ENCODE data around the gene UBE3B.

The UBE3B gene

DNA sequence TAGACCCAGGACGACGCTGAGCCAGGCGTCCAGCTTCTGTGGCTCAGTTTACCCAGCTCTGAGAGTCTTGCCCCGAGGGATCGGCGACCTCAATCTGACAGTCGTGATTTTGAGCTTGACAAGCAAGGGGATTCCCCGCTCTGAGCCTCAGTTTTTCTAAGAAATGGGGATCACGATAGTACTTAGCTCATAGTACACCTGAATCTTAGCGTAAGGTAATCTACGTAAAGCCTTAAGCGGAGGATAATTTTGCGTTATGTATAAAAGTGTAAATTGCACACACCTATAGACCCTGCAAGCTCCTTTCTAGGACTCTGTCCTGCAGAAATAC is 96.4 kb downstream of the UBE3B start:
- no peak for DNase-seq (ENCODE audit: low spot score)

DNA sequence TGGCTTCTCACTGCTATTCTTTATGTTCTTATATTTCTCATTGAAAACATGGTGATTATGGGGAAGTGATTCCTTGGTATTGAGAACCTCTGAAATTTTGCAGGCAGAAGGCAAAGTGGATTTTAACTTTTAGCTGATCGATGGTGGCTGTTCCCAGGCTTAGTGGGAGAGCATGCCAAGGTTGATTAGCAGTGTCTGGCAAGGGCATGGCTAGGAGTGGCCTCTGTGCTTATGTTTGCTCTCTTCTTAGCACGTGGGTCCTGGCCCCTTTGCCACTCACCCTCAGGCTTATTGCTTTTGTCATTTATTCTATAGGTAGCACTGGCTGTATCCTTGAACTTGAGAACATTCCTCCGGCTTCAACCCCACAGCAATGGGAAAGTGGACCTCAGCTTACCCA is 98.2 kb downstream of the UBE3B start:
- no peak for DNase-seq (ENCODE audit: low spot score)

DNA sequence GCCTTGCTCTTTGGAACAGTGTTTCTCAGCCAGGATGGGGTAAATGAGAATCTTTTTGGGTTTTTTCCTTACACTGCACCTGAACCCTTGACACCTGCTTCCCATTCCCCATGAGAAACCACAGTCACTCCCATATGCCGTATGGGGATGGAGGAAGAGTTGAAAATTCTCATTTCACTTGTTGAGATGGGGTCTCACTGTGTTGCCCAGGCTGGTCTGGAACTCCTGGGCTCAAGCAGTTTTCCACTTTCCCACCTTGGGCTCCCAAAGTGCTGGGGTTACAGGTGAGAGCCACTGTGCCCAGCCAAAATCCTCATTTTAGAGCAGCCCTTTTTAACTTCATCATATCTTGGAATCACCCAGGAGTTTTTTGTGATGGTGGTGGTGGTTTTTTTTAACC is 99.9 kb downstream of the UBE3B start:
- DNase-seq (ENCODE audit: low spot score) = no peak

DNA sequence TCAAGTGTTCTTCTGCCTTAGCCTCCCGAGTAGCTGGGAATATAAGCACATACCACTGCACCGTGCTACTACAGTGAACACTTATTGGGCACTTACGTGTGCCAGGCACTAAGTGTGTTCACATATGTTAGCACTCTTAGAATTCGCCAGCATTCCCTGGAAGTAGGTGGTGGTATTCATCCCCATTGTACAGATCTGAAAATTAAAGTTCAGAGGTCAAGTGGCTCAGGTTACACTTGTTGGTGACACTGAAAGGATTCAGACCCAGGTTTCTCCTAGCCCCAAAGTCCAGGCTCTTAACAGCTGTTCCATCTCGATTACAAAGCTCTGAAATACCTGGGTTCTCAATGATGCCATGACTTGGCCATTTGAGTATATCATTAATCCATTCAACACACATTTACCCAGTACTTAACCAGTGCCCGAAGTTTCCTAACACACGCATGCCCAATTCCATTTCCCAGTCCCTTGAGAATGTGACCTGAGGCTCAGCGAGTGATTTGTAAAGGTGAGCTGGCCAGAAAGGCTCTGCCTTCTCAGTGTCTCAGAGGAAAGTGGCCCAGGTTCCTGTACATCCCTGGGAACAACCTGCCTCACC is 101.0 kb downstream of the UBE3B start:
- DNase-seq (ENCODE audit: low spot score) = no peak

DNA sequence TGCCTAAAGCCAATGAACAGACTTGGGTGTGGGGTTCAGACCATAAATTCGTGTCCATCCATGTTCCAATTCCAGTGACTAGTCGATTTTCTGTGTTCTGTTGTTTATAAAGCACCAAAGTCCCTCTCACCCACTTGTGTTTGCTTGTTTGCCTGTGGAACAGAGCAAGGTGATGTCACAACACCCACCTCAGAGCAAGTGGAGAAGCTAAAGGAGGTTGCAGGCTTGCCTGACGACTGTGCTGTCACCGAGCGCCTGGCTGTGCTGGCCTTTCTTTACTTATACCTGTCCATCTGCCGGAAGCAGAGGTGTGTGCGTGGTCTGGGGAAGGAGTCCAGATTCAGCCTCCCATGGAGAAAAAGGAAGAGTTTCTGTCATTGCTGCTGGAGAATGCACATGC is 102.2 kb downstream of the UBE3B start:
- no peak for DNase-seq (ENCODE audit: low spot score)

DNA sequence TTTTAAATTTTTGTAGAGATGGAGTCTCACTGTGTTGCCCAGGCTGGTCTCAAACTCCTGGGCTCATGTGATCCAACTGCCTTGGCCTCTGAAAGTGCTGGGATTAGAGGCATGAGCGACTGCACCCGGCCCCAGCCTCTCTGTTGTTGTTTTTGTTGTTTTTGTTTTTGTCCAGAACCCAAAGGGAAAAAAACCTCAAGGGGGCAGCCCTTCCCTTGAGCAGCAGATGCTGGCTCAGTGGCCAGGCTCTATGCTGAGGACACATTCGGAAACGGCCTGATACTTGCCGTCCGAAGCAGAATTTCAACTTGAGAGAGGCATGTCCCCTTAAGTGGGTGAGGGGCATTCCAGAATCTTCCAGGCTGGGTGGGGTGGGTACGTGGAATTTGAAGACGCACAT is 102.8 kb downstream of the UBE3B start:
- no peak for DNase-seq (ENCODE audit: low spot score)

DNA sequence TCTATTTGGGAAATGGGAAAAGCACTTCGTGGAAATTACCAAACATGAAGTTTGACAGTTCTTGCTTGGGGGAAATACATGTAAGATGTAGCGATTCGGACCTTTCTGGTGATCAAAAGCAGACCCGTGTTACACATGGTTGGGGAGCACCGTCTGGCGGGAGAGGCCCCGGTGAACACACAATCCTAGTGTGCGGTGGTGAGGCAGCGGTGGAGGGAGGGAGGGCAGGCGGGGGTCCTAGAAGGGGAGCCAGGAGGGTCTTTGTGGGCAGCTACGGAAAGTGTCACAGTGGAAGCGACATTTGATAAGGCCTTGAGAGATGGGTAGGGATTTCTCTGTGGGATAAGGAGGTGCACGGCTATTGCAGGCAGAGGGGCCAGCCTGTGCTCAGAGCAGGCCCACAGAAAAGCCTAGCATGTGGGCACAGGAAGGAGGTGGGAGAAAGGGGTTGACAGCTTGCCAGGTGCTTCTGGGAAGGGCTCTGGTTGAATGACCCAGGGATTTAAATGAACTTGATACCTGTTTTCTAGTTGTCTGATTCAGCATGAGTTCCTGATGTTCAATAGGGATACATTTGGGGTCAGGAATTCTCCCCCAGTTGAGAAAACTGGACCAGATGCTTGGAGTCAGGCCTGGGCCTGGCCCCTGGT is 103.4 kb downstream of the UBE3B start:
- no peak for DNase-seq (ENCODE audit: low spot score)

DNA sequence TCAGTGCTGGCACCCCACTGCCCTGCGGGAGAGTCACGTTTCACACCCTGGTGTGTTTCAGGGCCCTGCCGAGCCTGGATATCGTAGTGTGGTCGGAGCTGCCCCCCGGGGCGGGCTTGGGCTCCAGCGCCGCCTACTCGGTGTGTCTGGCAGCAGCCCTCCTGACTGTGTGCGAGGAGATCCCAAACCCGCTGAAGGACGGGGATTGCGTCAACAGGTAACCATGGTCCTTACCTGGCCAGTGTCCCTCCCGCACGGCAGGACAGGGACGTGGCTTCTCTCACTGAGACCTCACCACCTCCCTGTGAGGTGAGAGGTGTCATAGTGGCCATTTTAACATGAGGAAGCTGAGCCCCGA is 103.9 kb downstream of the UBE3B start:
- no peak for DNase-seq (ENCODE audit: low spot score)

DNA sequence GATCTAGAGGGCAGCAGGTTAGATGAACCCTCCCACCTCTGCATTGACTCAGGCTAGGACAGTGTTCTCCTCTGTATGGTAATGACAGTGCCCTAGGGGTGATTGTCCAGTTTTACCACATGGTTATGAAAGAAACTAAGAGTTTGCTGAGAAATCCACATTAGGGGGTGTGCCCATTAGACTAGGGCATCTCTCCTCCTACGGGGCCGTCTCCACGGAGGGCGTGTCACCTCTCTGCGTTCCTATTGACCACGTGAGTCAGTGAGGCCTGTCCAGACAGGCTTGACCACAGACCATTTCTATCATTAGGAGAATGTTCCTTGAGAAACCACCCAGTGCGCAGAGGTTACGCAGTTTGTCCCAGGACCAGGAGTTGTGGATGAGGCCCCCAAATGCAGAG is 104.4 kb downstream of the UBE3B start:
- DNase-seq (ENCODE audit: low spot score) = no peak

DNA sequence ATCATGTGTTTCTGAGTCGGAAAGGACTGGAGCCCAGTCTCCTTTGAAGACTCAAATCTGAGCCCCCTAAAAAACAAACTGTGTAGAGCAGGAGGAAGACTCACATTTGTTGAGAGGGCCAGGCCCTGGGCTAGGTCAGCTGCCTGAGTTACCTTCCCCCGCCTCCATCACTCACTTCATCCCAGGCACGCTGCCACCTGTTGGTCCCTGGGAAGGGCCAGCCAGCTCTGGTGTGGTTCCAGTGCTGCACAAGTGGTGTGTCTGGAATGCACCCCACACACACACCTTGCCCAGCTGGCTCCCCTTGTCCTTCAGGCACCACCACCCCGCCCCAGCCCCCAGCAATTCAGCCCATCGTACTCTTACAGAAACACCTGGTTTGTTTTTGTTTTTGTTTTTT is 105.2 kb downstream of the UBE3B start:
- DNase-seq (ENCODE audit: low spot score) = no peak

DNA sequence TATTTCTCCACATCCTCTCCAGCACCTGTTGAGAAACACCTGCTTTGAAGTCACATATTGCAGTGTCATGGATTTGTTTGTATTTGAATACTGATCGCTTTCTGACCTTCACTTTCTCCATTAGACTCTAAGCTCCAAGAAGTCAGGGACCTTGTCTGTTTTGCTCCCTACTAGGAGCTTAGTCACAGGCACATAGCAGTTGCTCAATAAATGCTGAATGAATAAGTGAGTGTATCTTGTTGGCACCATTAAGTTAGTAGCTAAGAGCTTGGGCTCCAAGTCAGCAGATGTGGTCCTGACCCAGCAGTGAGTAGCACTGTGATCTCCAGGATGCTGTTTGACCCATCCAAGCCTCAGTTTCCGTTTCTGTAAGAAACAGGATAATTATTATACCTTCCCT is 106.3 kb downstream of the UBE3B start:
- DNase-seq (ENCODE audit: low spot score) = no peak
